GM12878 (cell line): ENCODE data around the gene FEM1B. TPM values are rescaled to one million over a fixed set of nuclear protein-coding genes. Genes with fewer than 3 reads are reported as not detected.

Experiments
- BHLHE40 ChIP-seq, 2 experiments: fragments of 450-650 bp in 1 of 2; IDR thresholded peaks; 2 replicates each; pipeline ENCODE4 v1.6.1; 2011 to 2017; ENCODE audit warnings: low read depth in 2 of 2, borderline replicate concordance in 1 of 2, improper control_type of control experiment in 1 of 2, low read length in 1 of 2, mild to moderate bottlenecking in 1 of 2
- CEBPB ChIP-seq, 2 experiments: fragments of 150-350 bp in 1 of 2; IDR thresholded peaks; 2 replicates each; pipeline ENCODE4 v1.6.1; 2012 to 2014; ENCODE audit warnings: low read depth in 2 of 2, low read length in 2 of 2, borderline replicate concordance in 1 of 2, inconsistent platforms in 1 of 2
- CREM ChIP-seq: IDR thresholded peaks from 2 replicates; pipeline ENCODE4 v1.6.1; 2014; ENCODE audit warnings: antibody characterized with exemption, low read depth
- CTCF ChIP-seq, 3 experiments: IDR thresholded peaks in 2 of 3; conservative IDR thresholded peaks in 1 of 3; 2 replicates each; pipeline ENCODE4 v1.5.1; 2011; ENCODE audit warnings: low read depth in 3 of 3, low read length in 3 of 3, mild to moderate bottlenecking in 3 of 3, control low read depth in 2 of 3, moderate library complexity in 2 of 3, inconsistent platforms in 1 of 3, mixed read lengths in 1 of 3; ENCODE audit not compliant: control insufficient read depth in 2 of 3, insufficient read depth in 1 of 3; ENCODE audit errors: extremely low read depth in 1 of 3
- EED ChIP-seq: sonication (generic); IDR thresholded peaks from 2 replicates; pipeline ENCODE4 v1.6.1; 2016; ENCODE audit warnings: antibody characterized with exemption, low read depth
- EP300 ChIP-seq, 2 experiments: fragments of 150-350 bp in 1 of 2; IDR thresholded peaks; 2 replicates each; pipeline ENCODE4 v1.6.1; 2011 to 2012; ENCODE audit warnings: low read depth in 2 of 2, low read length in 2 of 2, borderline replicate concordance in 1 of 2, improper control_type of control experiment in 1 of 2, inconsistent platforms in 1 of 2; ENCODE audit not compliant: control insufficient read depth in 1 of 2
- FOS ChIP-seq: IDR thresholded peaks from 3 replicates; pipeline ENCODE4 v1.6.1; 2011; ENCODE audit warnings: borderline replicate concordance; ENCODE audit not compliant: insufficient read length; ENCODE audit errors: extremely low read depth
- FOXK2 ChIP-seq: fragments of 450-650 bp; IDR thresholded peaks from 2 replicates; pipeline ENCODE4 v1.6.1; 2017; ENCODE audit warnings: mild to moderate bottlenecking, moderate library complexity
- HCFC1 ChIP-seq: fragments of 150-350 bp; IDR thresholded peaks from 2 replicates; pipeline ENCODE4 v1.6.1; 2014; ENCODE audit warnings: low read length
- HDGF ChIP-seq: fragments of 450-650 bp; IDR thresholded peaks from 2 replicates; pipeline ENCODE4 v1.6.1; 2016; ENCODE audit warnings: antibody characterized with exemption
- IRF4 ChIP-seq: IDR thresholded peaks from 2 replicates; pipeline ENCODE4 v1.6.1; 2011; ENCODE audit warnings: low read depth, low read length
- LARP7 ChIP-seq: fragments of 450-650 bp; IDR thresholded peaks from 2 replicates; pipeline ENCODE4 v1.6.1; 2017; ENCODE audit warnings: mild to moderate bottlenecking
- MLLT1 ChIP-seq: fragments of 450-650 bp; IDR thresholded peaks from 2 replicates; pipeline ENCODE4 v1.6.1; 2016; ENCODE audit warnings: mild to moderate bottlenecking
- MTA2 ChIP-seq: fragments of 450-650 bp; IDR thresholded peaks from 2 replicates; pipeline ENCODE4 v1.6.1; 2016; ENCODE audit warnings: low read depth, mild to moderate bottlenecking, moderate library complexity
- RAD21 ChIP-seq: IDR thresholded peaks from 2 replicates; pipeline ENCODE4 v1.6.1; 2011; ENCODE audit warnings: mild to moderate bottlenecking, low read depth, low read length, moderate library complexity; ENCODE audit not compliant: insufficient read depth
- RBBP5 ChIP-seq: fragments of 200-600 bp; sonication (generic); conservative IDR thresholded peaks from 2 replicates; pipeline ENCODE4 v1.6.1; 2016
- SMAD1 ChIP-seq: fragments of 450-650 bp; IDR thresholded peaks from 2 replicates; pipeline ENCODE4 v1.6.1; 2018; ENCODE audit warnings: mild to moderate bottlenecking, low read depth; ENCODE audit not compliant: partially characterized antibody
- SREBF2 ChIP-seq: IDR thresholded peaks from 2 replicates; pipeline ENCODE4 v1.6.1; 2012; ENCODE audit warnings: mild to moderate bottlenecking, low read length
- SUPT20H ChIP-seq: IDR thresholded peaks from 2 replicates; pipeline ENCODE4 v1.6.1; 2011; ENCODE audit warnings: low read depth, mild to moderate bottlenecking, low read length, moderate library complexity, borderline replicate concordance; ENCODE audit not compliant: control insufficient read depth
- USF1 ChIP-seq: IDR thresholded peaks from 2 replicates; pipeline ENCODE4 v1.6.1; 2011; ENCODE audit warnings: borderline replicate concordance, low read depth, mild to moderate bottlenecking, moderate library complexity, mixed read lengths, low read length; ENCODE audit not compliant: insufficient read depth; ENCODE audit errors: extremely low read length
- YY1 ChIP-seq: IDR thresholded peaks from 2 replicates; pipeline ENCODE4 v1.6.1; 2011; ENCODE audit warnings: low read depth, mild to moderate bottlenecking, low read length
- ZBED1 ChIP-seq: IDR thresholded peaks from 2 replicates; pipeline ENCODE4 v1.6.1; 2016; ENCODE audit warnings: borderline replicate concordance
- ZNF274 ChIP-seq: IDR thresholded peaks from one replicate; pipeline ENCODE4 v1.8.0; 2011; ENCODE audit not compliant: insufficient read length, insufficient read depth
- polyA plus RNA-seq, 11 experiments: library from polyadenylated mRNA; depleted of rRNA in 4 of 11; unstranded in 6 of 11; stranded (reverse) in 5 of 11; fragments of >200 nt; fragmentation: Nextera tagmentation in 4 of 11; fragmentation: Illumina TruSeq in 1 of 11; extraction: Ambion mirVana in 4 of 11; extraction: Trizol in 1 of 11; gene quantifications; 1 replicate in 1 of 11; 2 replicates in 10 of 11; pipeline versions ENCODE4 v1.2.1 to v1.2.3, GENCODE V29; 2011 to 2016; ENCODE audit warnings: inconsistent platforms in 2 of 11, missing spikeins in 2 of 11, low read depth in 1 of 11
- total RNA-seq, 4 experiments: library from RNA; depleted of rRNA in 3 of 4; stranded (reverse); fragments of >200 nt in 3 of 4; fragmentation: Illumina TruSeq in 1 of 4; extraction: Trizol in 1 of 4; gene quantifications; 2 replicates each; pipeline versions ENCODE4 v1.2.1 to v1.2.3, GENCODE V29; 2013 to 2021
- TF ChIP-seq, protein P1 (sequence below): IDR thresholded peaks from 2 replicates; pipeline ENCODE4 v1.6.1; 2011; ENCODE audit warnings: mild to moderate bottlenecking, low read depth, low read length, moderate library complexity; ENCODE audit not compliant: insufficient replicate concordance

FEM1B gene
- total and polyA plus RNA-seq, 10 of the 15 experiments (the other 5 are each of a cell fraction or from before 2014, with no cell fraction given): 5.5 to 61.1 (median 18.2) TPM

DNA sequence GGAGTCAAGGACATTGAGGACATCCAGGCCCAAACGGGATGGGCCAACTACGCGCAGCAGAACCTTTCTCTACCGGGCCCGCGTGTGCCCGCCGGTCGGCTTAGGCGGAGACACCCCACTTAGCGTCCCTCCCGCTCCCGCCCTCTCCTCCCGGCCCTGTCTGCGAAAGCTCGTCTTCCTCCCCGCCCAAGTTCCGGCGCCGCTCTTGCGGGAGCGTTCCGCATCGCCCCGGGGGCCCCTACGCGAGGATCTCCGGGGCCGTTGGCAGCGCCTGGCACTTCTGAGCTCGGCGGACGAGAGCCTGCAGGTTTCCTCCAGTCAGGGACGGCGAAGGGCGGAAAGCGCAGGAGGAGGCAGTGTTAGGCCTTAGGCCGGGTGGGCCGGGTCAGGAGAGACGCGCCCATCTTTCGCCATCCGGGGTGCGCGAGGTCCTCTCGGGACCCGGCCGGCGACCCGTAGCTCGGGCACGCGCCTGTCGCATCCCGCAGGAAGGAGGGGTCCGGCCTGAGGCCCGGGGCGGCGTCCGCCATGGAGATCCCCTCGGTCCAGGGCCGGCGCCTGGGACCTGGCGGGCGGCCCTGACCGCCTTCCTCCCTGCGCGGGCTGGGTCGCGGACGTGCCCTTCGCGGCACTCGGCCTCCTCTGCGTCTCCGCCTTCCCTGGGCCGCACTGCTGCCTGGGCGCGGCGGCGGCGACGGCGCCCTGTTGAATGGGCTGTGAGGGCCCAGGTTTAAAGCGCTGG lies at the start of gene FEM1B (continued):
- TF ChIP-seq MTA2 (no peak; the same call in 1 of the 2 replicates), IRF4 (no peak; the same call in 1 of the 2 replicates), BHLHE40 (IDR thresholded peaks at IDR 0.05; ENCODE audit: borderline replicate concordance in 1 of 2, low read depth in 2 of 2, low read length in 1 of 2) (peak; percentile 65 to 89), ZNF274 (no peak), RAD21 (no peak; the same call in 1 of the 2 replicates), USF1 (peak; percentile 32), YY1 (peak; percentile 38), LARP7 (peak; percentile 93), FOXK2 (no peak), SUPT20H (no peak), CEBPB (IDR thresholded peaks at IDR 0.05; ENCODE audit: borderline replicate concordance in 1 of 2, low read depth in 2 of 2, low read length in 2 of 2) (no peak), RBBP5 (no peak), SMAD1 (no peak), ZBED1 (peak; percentile 23; the same call in 1 of the 2 replicates), EED (peak; percentile 66; the same call in 1 of the 2 replicates), MLLT1 (no peak), CREM (peak; percentile 76), FOS (no peak), EP300 (IDR thresholded peaks at IDR 0.05; ENCODE audit: borderline replicate concordance in 1 of 2, control insufficient read depth in 1 of 2, low read depth in 2 of 2, low read length in 2 of 2) (0 out of 4 replicates have a peak, but pooled peaks of 1 of the 2 experiments have one; percentile 31), SREBF2 (no peak), HDGF (peak; percentile 69; the same call in 1 of the 2 replicates), HCFC1 (peak; percentile 77), CTCF (IDR thresholded peaks at IDR 0.05 in 2 of 3, conservative IDR thresholded peaks at IDR 0.05 in 1 of 3; ENCODE audit: control insufficient read depth in 2 of 3, extremely low read depth in 1 of 3, insufficient read depth in 1 of 3, low read depth in 3 of 3, low read length in 3 of 3) (peak in 1 of 3 experiments; percentile 50; a peak in 2 of 6 replicates)
- TF ChIP-seq, protein P1, sequence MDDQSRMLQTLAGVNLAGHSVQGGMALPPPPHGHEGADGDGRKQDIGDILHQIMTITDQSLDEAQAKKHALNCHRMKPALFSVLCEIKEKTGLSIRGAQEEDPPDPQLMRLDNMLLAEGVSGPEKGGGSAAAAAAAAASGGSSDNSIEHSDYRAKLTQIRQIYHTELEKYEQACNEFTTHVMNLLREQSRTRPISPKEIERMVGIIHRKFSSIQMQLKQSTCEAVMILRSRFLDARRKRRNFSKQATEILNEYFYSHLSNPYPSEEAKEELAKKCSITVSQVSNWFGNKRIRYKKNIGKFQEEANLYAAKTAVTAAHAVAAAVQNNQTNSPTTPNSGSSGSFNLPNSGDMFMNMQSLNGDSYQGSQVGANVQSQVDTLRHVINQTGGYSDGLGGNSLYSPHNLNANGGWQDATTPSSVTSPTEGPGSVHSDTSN: no peak
